Mesenchymal stem cell (in vitro differentiated cells and primary cell): ENCODE data around the gene SLC1A3.

Experiments
- DNase-seq: peaks from one replicate; pipeline ENCODE4 v3.0.0-alpha.2; 2013
- H2AFZ ChIP-seq: one replicate; pipeline ENCODE4 v1.6.1; 2013; ENCODE audit warnings: low read depth, mild to moderate bottlenecking, control low read depth, inconsistent platforms, low read length, moderate library complexity
- H2AK5ac ChIP-seq: 2 replicates; pipeline ENCODE4 v1.6.1; 2013; ENCODE audit warnings: low read length, moderate library complexity, mild to moderate bottlenecking, inconsistent platforms; ENCODE audit not compliant: severe bottlenecking
- H2BK120ac ChIP-seq: one replicate; pipeline ENCODE4 v1.6.1; 2013; ENCODE audit warnings: low read depth, mild to moderate bottlenecking, inconsistent platforms, low read length, moderate library complexity
- H2BK12ac ChIP-seq, 2 experiments: one replicate each; pipeline ENCODE4 v1.6.1; 2013; ENCODE audit warnings: inconsistent platforms in 2 of 2, low read length in 2 of 2, mild to moderate bottlenecking in 2 of 2, moderate library complexity in 2 of 2, control low read depth in 1 of 2
- H2BK15ac ChIP-seq: one replicate; pipeline ENCODE4 v1.6.1; 2013; ENCODE audit warnings: mild to moderate bottlenecking, low read depth, inconsistent platforms; ENCODE audit not compliant: poor library complexity, severe bottlenecking
- H2BK5ac ChIP-seq: 2 replicates; pipeline ENCODE4 v1.6.1; 2013; ENCODE audit warnings: low read depth, mild to moderate bottlenecking, low read length, control low read depth, inconsistent platforms; ENCODE audit not compliant: poor library complexity, severe bottlenecking
- H3K14ac ChIP-seq, 2 experiments: one replicate each; pipeline ENCODE4 v1.6.1; 2013; ENCODE audit warnings: inconsistent platforms in 2 of 2, low read length in 2 of 2, control low read depth in 1 of 2, mild to moderate bottlenecking in 1 of 2, moderate library complexity in 1 of 2
- H3K18ac ChIP-seq, 2 experiments: one replicate each; pipeline ENCODE4 v1.6.1; 2013; ENCODE audit warnings: inconsistent platforms in 2 of 2, low read length in 2 of 2, control low read depth in 1 of 2, low read depth in 1 of 2, mild to moderate bottlenecking in 1 of 2
- H3K23ac ChIP-seq, 2 experiments: one replicate each; pipeline ENCODE4 v1.6.1; 2013; ENCODE audit warnings: inconsistent platforms in 2 of 2, low read length in 2 of 2, mild to moderate bottlenecking in 2 of 2, moderate library complexity in 2 of 2, control low read depth in 1 of 2
- H3K27ac ChIP-seq: 2 replicates; pipeline ENCODE4 v1.5.1; 2013; ENCODE audit warnings: mild to moderate bottlenecking, moderate library complexity, low read length, control low read depth, inconsistent platforms; ENCODE audit not compliant: poor library complexity, severe bottlenecking
- H3K27me3 ChIP-seq, 2 experiments: 2 replicates each; pipeline versions ENCODE4 v1.6.1 to v1.7.0; 2013; ENCODE audit warnings: low read length in 2 of 2, mild to moderate bottlenecking in 2 of 2, moderate library complexity in 2 of 2, control low read depth in 1 of 2, inconsistent platforms in 1 of 2; ENCODE audit not compliant: control insufficient read depth in 1 of 2, insufficient read depth in 1 of 2
- H3K36me3 ChIP-seq, 2 experiments: 2 replicates each; pipeline versions ENCODE4 v1.6.1 to v1.7.0; 2013; ENCODE audit warnings: low read length in 2 of 2, control low read depth in 1 of 2, inconsistent platforms in 1 of 2, low read depth in 1 of 2, mild to moderate bottlenecking in 1 of 2; ENCODE audit not compliant: insufficient read depth in 2 of 2, control insufficient read depth in 1 of 2
- H3K4ac ChIP-seq, 2 experiments: one replicate each; pipeline ENCODE4 v1.6.1; 2013; ENCODE audit warnings: inconsistent platforms in 2 of 2, low read length in 2 of 2, mild to moderate bottlenecking in 2 of 2, moderate library complexity in 2 of 2, control low read depth in 1 of 2, low read depth in 1 of 2
- H3K4me1 ChIP-seq: 2 replicates; pipeline ENCODE4 v1.6.1; 2013; ENCODE audit warnings: low read depth, low read length, control low read depth; ENCODE audit not compliant: control insufficient read depth, insufficient read depth
- H3K4me2 ChIP-seq: 2 replicates; pipeline ENCODE4 v1.6.1; 2013; ENCODE audit warnings: low read length, mild to moderate bottlenecking, inconsistent platforms; ENCODE audit not compliant: poor library complexity, severe bottlenecking
- H3K4me3 ChIP-seq, 2 experiments: 2 replicates each; pipeline versions ENCODE4 v1.5.1 to v1.7.0; 2013; ENCODE audit warnings: low read length in 2 of 2, mild to moderate bottlenecking in 2 of 2, control low read depth in 1 of 2, low read depth in 1 of 2; ENCODE audit not compliant: insufficient read depth in 1 of 2
- H3K79me1 ChIP-seq: replicated peaks from 2 replicates; pipeline ENCODE4 v1.6.1; 2013; ENCODE audit warnings: mild to moderate bottlenecking, control low read depth, low read length, inconsistent platforms; ENCODE audit not compliant: poor library complexity, severe bottlenecking
- H3K9ac ChIP-seq: 2 replicates; pipeline ENCODE4 v1.7.0; 2013; ENCODE audit warnings: mild to moderate bottlenecking, low read length, moderate library complexity
- H3K9me3 ChIP-seq: 2 replicates; pipeline ENCODE4 v1.7.0; 2013; ENCODE audit warnings: mild to moderate bottlenecking, low read length; ENCODE audit not compliant: control insufficient read depth
- H4K8ac ChIP-seq: one replicate; pipeline ENCODE4 v1.6.1; 2013; ENCODE audit warnings: inconsistent platforms, mild to moderate bottlenecking, low read length, moderate library complexity
- H4K91ac ChIP-seq: one replicate; pipeline ENCODE4 v1.6.1; 2013; ENCODE audit warnings: mild to moderate bottlenecking, low read length, inconsistent platforms
- WGBS: methylation state at CpG from one replicate; pipeline ENCODE4 v1.1.7; 2013; ENCODE audit warnings: mixed read lengths; 5-methylcytosine and 5-hydroxymethylcytosine counted together

SLC1A3 gene

GRCh38 chr5:36680066-36680465 lies 73.7 kb downstream of the SLC1A3 start:
- no peak overlapping the region for H2BK15ac ChIP-seq
- no peak overlapping the region for H2BK12ac ChIP-seq
- H2BK5ac ChIP-seq = no peak overlapping the region
- no peaks in the 10 kb centered on the region for H3K9me3 ChIP-seq
- WGBS = 92% methylated on average over 7 of the region's 7 CpGs
- no peak overlapping the region for H3K14ac ChIP-seq
- no peak overlapping the region for H2BK120ac ChIP-seq
- no peaks in the 10 kb centered on the region for H3K79me1 ChIP-seq
- no peak overlapping the region for H3K27ac ChIP-seq
- H3K4ac ChIP-seq = no peak overlapping the region
- no peak overlapping the region for H3K23ac ChIP-seq
- H3K4me3 ChIP-seq = no peak overlapping the region
- H4K8ac ChIP-seq = no peak overlapping the region
- H3K27me3 ChIP-seq = no peaks in the 10 kb centered on the region
- H4K91ac ChIP-seq = no peak overlapping the region
- no peak overlapping the region for H3K9ac ChIP-seq
- peaks cover 5 to 94% of the 10 kb centered on the region in 2 experiments for H3K36me3 ChIP-seq
- no peak for DNase-seq
- no peak overlapping the region for H2AFZ ChIP-seq
- no peak overlapping the region for H3K4me2 ChIP-seq
- H2AK5ac ChIP-seq = no peak overlapping the region
- H3K4me1 ChIP-seq = no peaks in the 10 kb centered on the region
- H3K18ac ChIP-seq = no peak overlapping the region

GRCh38 chr5:36681711-36682110 lies 75.3 kb downstream of the SLC1A3 start:
- H4K91ac ChIP-seq = no peak overlapping the region
- H4K8ac ChIP-seq = no peak overlapping the region
- H3K4me3 ChIP-seq = no peak overlapping the region
- no peak for DNase-seq
- WGBS = 66% methylated on average over 1 of the region's 1 CpG
- H2BK5ac ChIP-seq = no peak overlapping the region
- no peak overlapping the region for H3K18ac ChIP-seq
- H3K79me1 ChIP-seq = no peaks in the 10 kb centered on the region
- H3K36me3 ChIP-seq = peaks cover 5 to 90% of the 10 kb centered on the region in 2 experiments
- no peak overlapping the region for H2AFZ ChIP-seq
- no peaks in the 10 kb centered on the region for H3K9me3 ChIP-seq
- no peak overlapping the region for H3K14ac ChIP-seq
- no peaks in the 10 kb centered on the region for H3K27me3 ChIP-seq
- H2BK120ac ChIP-seq = no peak overlapping the region
- H2BK12ac ChIP-seq = no peak overlapping the region
- H3K4ac ChIP-seq = no peak overlapping the region
- no peak overlapping the region for H3K23ac ChIP-seq
- H2AK5ac ChIP-seq = no peak overlapping the region
- no peak overlapping the region for H2BK15ac ChIP-seq
- H3K4me2 ChIP-seq = no peak overlapping the region
- H3K4me1 ChIP-seq = no peaks in the 10 kb centered on the region
- no peak overlapping the region for H3K9ac ChIP-seq
- no peak overlapping the region for H3K27ac ChIP-seq

- Histone ChIP-seq H3K27me3 (no peaks in the 10 kb centered on the region), H3K9ac (no peak overlapping the region), H2BK12ac (no peak overlapping the region), H3K36me3 (peaks cover 5 to 86% of the 10 kb centered on the region in 2 experiments), H3K23ac (no peak overlapping the region), H4K8ac (no peak overlapping the region), H3K79me1 (no peaks in the 10 kb centered on the region), H3K9me3 (no peaks in the 10 kb centered on the region), H3K4me1 (no peaks in the 10 kb centered on the region), H2BK15ac (no peak overlapping the region), H2BK5ac (no peak overlapping the region), H2AFZ (no peak overlapping the region), H3K4ac (no peak overlapping the region), H3K14ac (no peak overlapping the region), H3K18ac (no peak overlapping the region), H3K27ac (no peak overlapping the region), H4K91ac (no peak overlapping the region), H2AK5ac (no peak overlapping the region), H2BK120ac (no peak overlapping the region), H3K4me3 (no peak overlapping the region), H3K4me2 (no peak overlapping the region)
- DNase-seq = no peak
- WGBS = 93% methylated on average over 2 of the region's 2 CpGs
Measured at GRCh38 chr5:36682499-36682898, 76.1 kb downstream of the SLC1A3 start.

- H2AFZ ChIP-seq = no peak overlapping the region
Measured at GRCh38 chr5:36683821-36684434, 77.5 kb downstream of the SLC1A3 start.

More at GRCh38 chr5:36683821-36684434, 77.5 kb downstream of the SLC1A3 start:
- Histone ChIP-seq H3K79me1 (no peaks in the 10 kb centered on the region), H3K4me1 (no peaks in the 10 kb centered on the region), H4K91ac (no peak overlapping the region), H2BK12ac (no peak overlapping the region), H2BK120ac (no peak overlapping the region), H3K23ac (no peak overlapping the region), H4K8ac (no peak overlapping the region), H3K27me3 (no peaks in the 10 kb centered on the region), H2BK15ac (no peak overlapping the region), H2AK5ac (no peak overlapping the region), H3K27ac (no peak overlapping the region), H3K9me3 (no peaks in the 10 kb centered on the region), H3K36me3 (peaks cover 5 to 72% of the 10 kb centered on the region in 2 experiments), H3K4me3 (no peak overlapping the region), H3K4ac (no peak overlapping the region), H3K9ac (no peak overlapping the region), H3K14ac (no peak overlapping the region), H3K4me2 (no peak overlapping the region), H3K18ac (no peak overlapping the region), H2BK5ac (no peak overlapping the region)
- WGBS = 50% methylated on average over 9 of the region's 9 CpGs
- peak; percentile 69 for DNase-seq
